IPS-15b (cell line): ENCODE results near the gene MYH7B.

ENCODE experiments used
- H3K27me3 ChIP-seq: one replicate; pipeline ENCODE4 v1.6.1; 2013; ENCODE audit warnings: low read length; ENCODE audit not compliant: control insufficient read depth, insufficient read depth
- H3K36me3 ChIP-seq: one replicate; pipeline ENCODE4 v1.6.1; 2013; ENCODE audit warnings: low read length; ENCODE audit not compliant: control insufficient read depth, insufficient read depth
- H3K4me1 ChIP-seq: one replicate; pipeline ENCODE4 v1.6.1; 2013; ENCODE audit warnings: mild to moderate bottlenecking, low read length; ENCODE audit not compliant: control insufficient read depth, insufficient read depth
- H3K4me3 ChIP-seq: one replicate; pipeline ENCODE4 v1.5.1; 2013; ENCODE audit warnings: low read depth, low read length
- H3K9ac ChIP-seq: one replicate; pipeline ENCODE4 v1.6.1; 2013; ENCODE audit warnings: low read depth, mild to moderate bottlenecking, low read length
- H3K9me3 ChIP-seq: one replicate; pipeline ENCODE4 v1.6.1; 2013; ENCODE audit warnings: mild to moderate bottlenecking, low read length; ENCODE audit not compliant: control insufficient read depth, insufficient read depth

The MYH7B gene

GRCh38 chr20:34926581-34926980 lies 29.1 kb upstream of the MYH7B start:
- no peaks in the 10 kb centered on the region for H3K27me3 ChIP-seq
- no peak overlapping the region for H3K4me3 ChIP-seq
- no peaks in the 10 kb centered on the region for H3K9me3 ChIP-seq
- no peak overlapping the region for H3K9ac ChIP-seq
- H3K36me3 ChIP-seq, result peaks cover 13% of the 10 kb centered on the region
- no peaks in the 10 kb centered on the region for H3K4me1 ChIP-seq

- H3K27me3 ChIP-seq, result no peaks in the 10 kb centered on the region
- no peak overlapping the region for H3K9ac ChIP-seq
- H3K4me3 ChIP-seq, result no peak overlapping the region
- no peaks in the 10 kb centered on the region for H3K4me1 ChIP-seq
- no peaks in the 10 kb centered on the region for H3K9me3 ChIP-seq
- peaks cover 13% of the 10 kb centered on the region for H3K36me3 ChIP-seq
Measured at GRCh38 chr20:34927736-34928135, 27.9 kb upstream of the MYH7B start.

GRCh38 chr20:34928411-34928810 lies 27.3 kb upstream of the MYH7B start:
- Histone ChIP-seq H3K36me3 (peaks cover 13% of the 10 kb centered on the region), H3K4me3 (no peak overlapping the region), H3K27me3 (no peaks in the 10 kb centered on the region), H3K9ac (no peak overlapping the region), H3K9me3 (no peaks in the 10 kb centered on the region), H3K4me1 (no peaks in the 10 kb centered on the region)

GRCh38 chr20:34931771-34932170 lies 23.9 kb upstream of the MYH7B start:
- Histone ChIP-seq H3K4me3 (no peak overlapping the region), H3K27me3 (no peaks in the 10 kb centered on the region), H3K36me3 (peaks cover 15% of the 10 kb centered on the region), H3K9me3 (no peaks in the 10 kb centered on the region), H3K9ac (no peak overlapping the region), H3K4me1 (no peaks in the 10 kb centered on the region)

- H3K4me1 ChIP-seq, result no peaks in the 10 kb centered on the region
- H3K9ac ChIP-seq, result no peak overlapping the region
- no peak overlapping the region for H3K4me3 ChIP-seq
- no peaks in the 10 kb centered on the region for H3K9me3 ChIP-seq
- H3K36me3 ChIP-seq, result peaks cover 16% of the 10 kb centered on the region
- H3K27me3 ChIP-seq, result no peaks in the 10 kb centered on the region
Measured at GRCh38 chr20:34938466-34939163, 17.1 kb upstream of the MYH7B start.

- no peaks in the 10 kb centered on the region for H3K27me3 ChIP-seq
- peaks cover 15% of the 10 kb centered on the region for H3K36me3 ChIP-seq
Measured at GRCh38 chr20:34940081-34940481, 15.6 kb upstream of the MYH7B start.

GRCh38 chr20:34941226-34941625 lies 14.4 kb upstream of the MYH7B start:
- Histone ChIP-seq H3K36me3 (peaks cover 19% of the 10 kb centered on the region), H3K9me3 (no peaks in the 10 kb centered on the region), H3K4me1 (no peaks in the 10 kb centered on the region), H3K9ac (no peak overlapping the region), H3K4me3 (no peak overlapping the region), H3K27me3 (no peaks in the 10 kb centered on the region)

More at GRCh38 chr20:34940081-34940481, 15.6 kb upstream of the MYH7B start:
- H3K4me3 ChIP-seq, result no peak overlapping the region
- no peak overlapping the region for H3K9ac ChIP-seq
- H3K9me3 ChIP-seq, result no peaks in the 10 kb centered on the region
- H3K4me1 ChIP-seq, result no peaks in the 10 kb centered on the region

- H3K9ac ChIP-seq, result no peak overlapping the region
- H3K36me3 ChIP-seq, result peaks cover 19% of the 10 kb centered on the region
- no peaks in the 10 kb centered on the region for H3K27me3 ChIP-seq
- H3K4me3 ChIP-seq, result no peak overlapping the region
- H3K4me1 ChIP-seq, result no peaks in the 10 kb centered on the region
- H3K9me3 ChIP-seq, result no peaks in the 10 kb centered on the region
Measured at GRCh38 chr20:34942301-34942700, 13.4 kb upstream of the MYH7B start.

- no peaks in the 10 kb centered on the region for H3K9me3 ChIP-seq
- no peak overlapping the region for H3K9ac ChIP-seq
- H3K36me3 ChIP-seq, result peaks cover 15% of the 10 kb centered on the region
- no peaks in the 10 kb centered on the region for H3K27me3 ChIP-seq
- no peaks in the 10 kb centered on the region for H3K4me1 ChIP-seq
- no peak overlapping the region for H3K4me3 ChIP-seq
Measured at GRCh38 chr20:34943808-34944567, 11.7 kb upstream of the MYH7B start.

- Histone ChIP-seq H3K9ac (no peak overlapping the region), H3K27me3 (no peaks in the 10 kb centered on the region), H3K9me3 (no peaks in the 10 kb centered on the region), H3K36me3 (peaks cover 15% of the 10 kb centered on the region), H3K4me1 (no peaks in the 10 kb centered on the region), H3K4me3 (no peak overlapping the region)
Measured at GRCh38 chr20:34945315-34946077, 10.2 kb upstream of the MYH7B start.

- Histone ChIP-seq H3K9ac (no peak overlapping the region), H3K4me1 (no peaks in the 10 kb centered on the region), H3K36me3 (peaks cover 14% of the 10 kb centered on the region), H3K4me3 (no peak overlapping the region), H3K27me3 (no peaks in the 10 kb centered on the region), H3K9me3 (no peaks in the 10 kb centered on the region)
Measured at GRCh38 chr20:34946661-34947060, 9.0 kb upstream of the MYH7B start.
